GM20000 (cell line): ENCODE results near the gene SPOCK1.

Experiments
- DNase-seq: peaks from one replicate; pipeline ENCODE4 v3.0.0; 2012; ENCODE audit warnings: low spot score
- CTCF ChIP-seq: IDR thresholded peaks from 2 replicates; pipeline ENCODE4 v1.5.1; 2012; ENCODE audit warnings: mild to moderate bottlenecking, control low read depth; ENCODE audit errors: extremely low read depth, missing control alignments

Gene SPOCK1

GRCh38 chr5:137254119-137255090, 244.7 kb downstream of the SPOCK1 start:
- no peak for TF ChIP-seq CTCF

GRCh38 chr5:137252512-137252911, 246.6 kb downstream of the SPOCK1 start:
- DNase-seq = no peak
- no peak for TF ChIP-seq CTCF

More at GRCh38 chr5:137254119-137255090, 244.7 kb downstream of the SPOCK1 start:
- no peak for DNase-seq

- no peak for DNase-seq
- no peak for TF ChIP-seq CTCF
These were observed 248.7 kb downstream of the SPOCK1 start for GRCh38 chr5:137250421-137250820.

- TF ChIP-seq CTCF = no peak
- DNase-seq = no peak
These were observed 250.6 kb downstream of the SPOCK1 start for GRCh38 chr5:137248527-137248926.

- TF ChIP-seq CTCF = no peak
- DNase-seq = no peak
These were observed 253.7 kb downstream of the SPOCK1 start for GRCh38 chr5:137245438-137245837.

GRCh38 chr5:137240285-137240684, 258.8 kb downstream of the SPOCK1 start:
- no peak for DNase-seq
- TF ChIP-seq CTCF = no peak

GRCh38 chr5:137236849-137237507, 262.1 kb downstream of the SPOCK1 start:
- no peak for DNase-seq
- no peak for TF ChIP-seq CTCF
